Liver (tissue), 9 donors: ENCODE data around the gene HPCA. TPM values are rescaled to one million over a fixed set of nuclear protein-coding genes. Genes with fewer than 3 reads are reported as not detected.

Experiments used
- DNase-seq: peaks from one replicate; pipeline ENCODE4 v3.0.0-alpha.2; 2017; ENCODE audit warnings: low spot score
- H3K27ac ChIP-seq, 2 donors: one replicate each; pipeline ENCODE4 v1.7.0; 2013; ENCODE audit warnings: inconsistent platforms in 2 of 2, low read length in 2 of 2, control low read depth in 1 of 2, low read depth in 1 of 2, mild to moderate bottlenecking in 1 of 2
- H3K27me3 ChIP-seq, 4 donors: one replicate each; pipeline versions ENCODE4 v1.6.1 to v1.7.0; 2013; ENCODE audit warnings: low read length in 3 of 4, inconsistent platforms in 1 of 4, mild to moderate bottlenecking in 1 of 4, moderate library complexity in 1 of 4; ENCODE audit not compliant: control insufficient read depth in 4 of 4, insufficient read depth in 4 of 4
- H3K36me3 ChIP-seq, 4 donors: one replicate each; pipeline versions ENCODE4 v1.6.1 to v1.7.0; 2013; ENCODE audit warnings: low read length in 3 of 4, mild to moderate bottlenecking in 3 of 4, low read depth in 1 of 4, moderate library complexity in 1 of 4; ENCODE audit not compliant: control insufficient read depth in 4 of 4, insufficient read depth in 3 of 4
- H3K4me1 ChIP-seq, 4 donors: one replicate each; pipeline versions ENCODE4 v1.6.1 to v1.7.0; 2013; ENCODE audit warnings: low read length in 3 of 4, mild to moderate bottlenecking in 3 of 4, moderate library complexity in 1 of 4; ENCODE audit not compliant: control insufficient read depth in 4 of 4, insufficient read depth in 4 of 4
- H3K4me3 ChIP-seq, 3 donors: one replicate each; pipeline versions ENCODE4 v1.6.1 to v1.7.0; 2013; ENCODE audit warnings: low read length in 3 of 3, control low read depth in 1 of 3, low read depth in 1 of 3, mild to moderate bottlenecking in 1 of 3
- H3K9ac ChIP-seq, 2 donors: one replicate each; pipeline ENCODE4 v1.7.0; 2013; ENCODE audit warnings: low read length in 2 of 2, mild to moderate bottlenecking in 2 of 2, moderate library complexity in 2 of 2, control low read depth in 1 of 2, low read depth in 1 of 2
- H3K9me3 ChIP-seq, 4 donors: one replicate each; pipeline versions ENCODE4 v1.6.1 to v1.7.0; 2013; ENCODE audit warnings: low read length in 3 of 4; ENCODE audit not compliant: control insufficient read depth in 4 of 4
- ATF3 ChIP-seq: IDR thresholded peaks from 2 replicates; pipeline ENCODE4 v1.6.1; 2016; ENCODE audit warnings: antibody characterized with exemption
- CTCF ChIP-seq: fragments of 150-350 bp; IDR thresholded peaks from 2 replicates; pipeline ENCODE4 v1.5.1; 2017; ENCODE audit warnings: improper control_type of control experiment, low read depth, low read length; ENCODE audit not compliant: missing input control
- EGR1 ChIP-seq, 2 donors: IDR thresholded peaks; 2 replicates each; pipeline ENCODE4 v1.6.1; 2016 to 2018; ENCODE audit warnings: antibody characterized with exemption in 2 of 2, low read depth in 2 of 2
- FOXA1 ChIP-seq: IDR thresholded peaks from 2 replicates; pipeline ENCODE4 v1.6.1; 2016; ENCODE audit warnings: antibody characterized with exemption
- FOXA2 ChIP-seq: IDR thresholded peaks from 2 replicates; pipeline ENCODE4 v1.6.1; 2016; ENCODE audit warnings: antibody characterized with exemption
- GABPA ChIP-seq, 2 donors: IDR thresholded peaks in 1 of 2; conservative IDR thresholded peaks in 1 of 2; 2 replicates each; pipeline ENCODE4 v1.6.1; 2016; ENCODE audit warnings: antibody characterized with exemption in 2 of 2, mild to moderate bottlenecking in 1 of 2, moderate library complexity in 1 of 2
- HNF4A ChIP-seq, 2 donors: conservative IDR thresholded peaks; 2 replicates each; pipeline ENCODE4 v1.6.1; 2016; ENCODE audit warnings: antibody characterized with exemption in 2 of 2, mild to moderate bottlenecking in 2 of 2
- HNF4G ChIP-seq: IDR thresholded peaks from 2 replicates; pipeline ENCODE4 v1.6.1; 2016; ENCODE audit warnings: antibody characterized with exemption
- JUND ChIP-seq, 2 donors: IDR thresholded peaks; 2 replicates each; pipeline ENCODE4 v1.6.1; 2016; ENCODE audit warnings: antibody characterized with exemption in 2 of 2
- NR2F2 ChIP-seq: IDR thresholded peaks from 2 replicates; pipeline ENCODE4 v1.6.1; 2016; ENCODE audit warnings: antibody characterized with exemption
- RAD21 ChIP-seq, 2 donors: IDR thresholded peaks; 2 replicates each; pipeline ENCODE4 v1.6.1; 2016; ENCODE audit warnings: antibody characterized with exemption in 2 of 2, mild to moderate bottlenecking in 2 of 2
- RXRA ChIP-seq, 2 donors: IDR thresholded peaks; 2 replicates each; pipeline ENCODE4 v1.6.1; 2017 to 2018; ENCODE audit warnings: antibody characterized with exemption in 2 of 2, mild to moderate bottlenecking in 1 of 2
- SP1 ChIP-seq: IDR thresholded peaks from 2 replicates; pipeline ENCODE4 v1.6.1; 2018; ENCODE audit warnings: antibody characterized with exemption, mild to moderate bottlenecking
- TAF1 ChIP-seq: conservative IDR thresholded peaks from 2 replicates; pipeline ENCODE4 v1.6.1; 2016; ENCODE audit warnings: antibody characterized with exemption, mild to moderate bottlenecking
- YY1 ChIP-seq: IDR thresholded peaks from 2 replicates; pipeline ENCODE4 v1.6.1; 2016; ENCODE audit warnings: antibody characterized with exemption, mild to moderate bottlenecking
- WGBS: extraction: QIAGEN DNeasy Blood & Tissue Kit; methylation state at CpG from one replicate; pipeline ENCODE4 v1.1.7; 2013; 5-methylcytosine and 5-hydroxymethylcytosine counted together
- polyA plus RNA-seq, 2 donors: library from polyadenylated mRNA; stranded (reverse) in 1 of 2; unstranded in 1 of 2; fragments of 200-250 nt in 1 of 2; fragments of >200 nt in 1 of 2; fragmentation: Nextera tagmentation in 1 of 2; extraction: Ambion mirVana in 1 of 2; gene quantifications; one replicate each; pipeline versions ENCODE4 v1.2.1 to v1.2.3, GENCODE V29; 2013 to 2015
- total RNA-seq, 2 donors: library from RNA; depleted of rRNA; stranded (reverse); fragments of >200 nt; gene quantifications; one replicate each; pipeline ENCODE4 v1.2.3, GENCODE V29; 2014
- TF ChIP-seq, protein P1 (sequence below): IDR thresholded peaks from 2 replicates; pipeline ENCODE4 v1.6.1; 2016; ENCODE audit warnings: antibody characterized with exemption
- TF ChIP-seq, protein P2 (sequence below): IDR thresholded peaks from 2 replicates; pipeline ENCODE4 v1.6.1; 2016; ENCODE audit warnings: antibody characterized with exemption, mild to moderate bottlenecking
- TF ChIP-seq, protein P3 (sequence below): IDR thresholded peaks from 2 replicates; pipeline ENCODE4 v1.6.1; 2016; ENCODE audit warnings: antibody characterized with exemption
- donor health status: healthy.
- donor health status: healthy.
- donor health status: healthy.
- donor health status: healthy.
- donor health status: healthy.

Gene HPCA
- total and polyA plus RNA-seq, 4 donors: not detected

GRCh38 chr1:32890516-32891240 is 4.4 kb downstream of the HPCA start:
- Histone ChIP-seq H3K4me3 (no peak overlapping the region), H3K9ac (no peak overlapping the region), H3K27ac (no peak overlapping the region), H3K9me3 (no peaks in the 10 kb centered on the region), H3K27me3 (peaks cover 0 to 10% (median 3%) of the 10 kb centered on the region in 4 donors), H3K4me1 (peaks cover 0 to 10% (median 8%) of the 10 kb centered on the region in 4 donors), H3K36me3 (no peaks in the 10 kb centered on the region)
- 92% methylated on average over 7 of the region's 7 CpGs for WGBS
- no peak for DNase-seq
- no peak for TF ChIP-seq GABPA (IDR thresholded peaks at IDR 0.05 in 1 of 2, conservative IDR thresholded peaks at IDR 0.05 in 1 of 2)
- TF ChIP-seq HNF4G: no peak
- no peak for TF ChIP-seq RAD21 (IDR thresholded peaks at IDR 0.05)
- TF ChIP-seq TAF1: no peak
- no peak for TF ChIP-seq SP1
- TF ChIP-seq ATF3: no peak
- TF ChIP-seq HNF4A (conservative IDR thresholded peaks at IDR 0.05): no peak
- TF ChIP-seq, protein P1, sequence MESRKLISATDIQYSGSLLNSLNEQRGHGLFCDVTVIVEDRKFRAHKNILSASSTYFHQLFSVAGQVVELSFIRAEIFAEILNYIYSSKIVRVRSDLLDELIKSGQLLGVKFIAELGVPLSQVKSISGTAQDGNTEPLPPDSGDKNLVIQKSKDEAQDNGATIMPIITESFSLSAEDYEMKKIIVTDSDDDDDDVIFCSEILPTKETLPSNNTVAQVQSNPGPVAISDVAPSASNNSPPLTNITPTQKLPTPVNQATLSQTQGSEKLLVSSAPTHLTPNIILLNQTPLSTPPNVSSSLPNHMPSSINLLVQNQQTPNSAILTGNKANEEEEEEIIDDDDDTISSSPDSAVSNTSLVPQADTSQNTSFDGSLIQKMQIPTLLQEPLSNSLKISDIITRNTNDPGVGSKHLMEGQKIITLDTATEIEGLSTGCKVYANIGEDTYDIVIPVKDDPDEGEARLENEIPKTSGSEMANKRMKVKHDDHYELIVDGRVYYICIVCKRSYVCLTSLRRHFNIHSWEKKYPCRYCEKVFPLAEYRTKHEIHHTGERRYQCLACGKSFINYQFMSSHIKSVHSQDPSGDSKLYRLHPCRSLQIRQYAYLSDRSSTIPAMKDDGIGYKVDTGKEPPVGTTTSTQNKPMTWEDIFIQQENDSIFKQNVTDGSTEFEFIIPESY: no peak
- TF ChIP-seq EGR1 (IDR thresholded peaks at IDR 0.05; ENCODE audit: low read depth in 2 of 2): no peak
- no peak for TF ChIP-seq RXRA (IDR thresholded peaks at IDR 0.05)
- no peak for TF ChIP-seq FOXA2
- TF ChIP-seq CTCF: no peak
- no peak for TF ChIP-seq FOXA1
- no peak for TF ChIP-seq JUND (IDR thresholded peaks at IDR 0.05)
- TF ChIP-seq, protein P2, sequence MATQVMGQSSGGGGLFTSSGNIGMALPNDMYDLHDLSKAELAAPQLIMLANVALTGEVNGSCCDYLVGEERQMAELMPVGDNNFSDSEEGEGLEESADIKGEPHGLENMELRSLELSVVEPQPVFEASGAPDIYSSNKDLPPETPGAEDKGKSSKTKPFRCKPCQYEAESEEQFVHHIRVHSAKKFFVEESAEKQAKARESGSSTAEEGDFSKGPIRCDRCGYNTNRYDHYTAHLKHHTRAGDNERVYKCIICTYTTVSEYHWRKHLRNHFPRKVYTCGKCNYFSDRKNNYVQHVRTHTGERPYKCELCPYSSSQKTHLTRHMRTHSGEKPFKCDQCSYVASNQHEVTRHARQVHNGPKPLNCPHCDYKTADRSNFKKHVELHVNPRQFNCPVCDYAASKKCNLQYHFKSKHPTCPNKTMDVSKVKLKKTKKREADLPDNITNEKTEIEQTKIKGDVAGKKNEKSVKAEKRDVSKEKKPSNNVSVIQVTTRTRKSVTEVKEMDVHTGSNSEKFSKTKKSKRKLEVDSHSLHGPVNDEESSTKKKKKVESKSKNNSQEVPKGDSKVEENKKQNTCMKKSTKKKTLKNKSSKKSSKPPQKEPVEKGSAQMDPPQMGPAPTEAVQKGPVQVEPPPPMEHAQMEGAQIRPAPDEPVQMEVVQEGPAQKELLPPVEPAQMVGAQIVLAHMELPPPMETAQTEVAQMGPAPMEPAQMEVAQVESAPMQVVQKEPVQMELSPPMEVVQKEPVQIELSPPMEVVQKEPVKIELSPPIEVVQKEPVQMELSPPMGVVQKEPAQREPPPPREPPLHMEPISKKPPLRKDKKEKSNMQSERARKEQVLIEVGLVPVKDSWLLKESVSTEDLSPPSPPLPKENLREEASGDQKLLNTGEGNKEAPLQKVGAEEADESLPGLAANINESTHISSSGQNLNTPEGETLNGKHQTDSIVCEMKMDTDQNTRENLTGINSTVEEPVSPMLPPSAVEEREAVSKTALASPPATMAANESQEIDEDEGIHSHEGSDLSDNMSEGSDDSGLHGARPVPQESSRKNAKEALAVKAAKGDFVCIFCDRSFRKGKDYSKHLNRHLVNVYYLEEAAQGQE: no peak
- TF ChIP-seq, protein P3, sequence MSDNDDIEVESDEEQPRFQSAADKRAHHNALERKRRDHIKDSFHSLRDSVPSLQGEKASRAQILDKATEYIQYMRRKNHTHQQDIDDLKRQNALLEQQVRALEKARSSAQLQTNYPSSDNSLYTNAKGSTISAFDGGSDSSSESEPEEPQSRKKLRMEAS: no peak
- TF ChIP-seq NR2F2: no peak
- TF ChIP-seq YY1: no peak
